OCI-LY7 (cell line): ENCODE data around the gene CHMP4B. TPM values are rescaled to one million over a fixed set of nuclear protein-coding genes. Genes with fewer than 3 reads are reported as not detected.

ENCODE experiments used
- BruUV-seq: library from RNA; stranded (reverse); fragments of 400-500 nt; replicated peaks from 2 replicates; lab custom pipeline; 2021; lab: Mats Ljungman, UMichigan
- CTCF ChIA-PET: fragments of 300-600 bp; sonication (Branson Sonifier 250); formaldehyde crosslinking; loops from one replicate; lab custom pipeline; 2022; ENCODE audit warnings: antibody characterized with exemption; ENCODE audit not compliant: unreplicated experiment; lab: Charles Lee
- POLR2A ChIA-PET: fragments of 300-600 bp; sonication (Branson Sonifier 250); formaldehyde crosslinking; loops from one replicate; lab custom pipeline; 2022; ENCODE audit warnings: antibody characterized with exemption; lab: Charles Lee
- DNase-seq: peaks from one replicate; pipeline ENCODE4 v3.0.0-alpha.2; 2015; ENCODE audit warnings: low spot score
- H2AFZ ChIP-seq: fragments of 200-600 bp; sonication (generic), shearing (Covaris generic); 2 replicates; pipeline ENCODE4 v1.6.1; 2014; ENCODE audit warnings: mild to moderate bottlenecking, antibody characterized with exemption, low read length, moderate library complexity
- H3K27ac ChIP-seq: fragments of 200-600 bp; sonication (generic); 2 replicates; pipeline ENCODE4 v1.5.1; 2014; ENCODE audit warnings: mixed run types, low read depth, mild to moderate bottlenecking, moderate library complexity, low read length, inconsistent platforms; ENCODE audit not compliant: poor library complexity, severe bottlenecking
- H3K36me3 ChIP-seq: fragments of 200-600 bp; sonication (generic); 2 replicates; pipeline ENCODE4 v1.6.1; 2014; ENCODE audit warnings: mild to moderate bottlenecking, antibody characterized with exemption, low read length, moderate library complexity, mixed read lengths; ENCODE audit not compliant: insufficient read depth
- H3K4me1 ChIP-seq: fragments of 200-600 bp; sonication (generic); 2 replicates; pipeline ENCODE4 v1.5.1; 2014; ENCODE audit warnings: mild to moderate bottlenecking, low read length; ENCODE audit not compliant: insufficient read depth, poor library complexity, severe bottlenecking
- H3K4me2 ChIP-seq: fragments of 200-600 bp; sonication (generic); 2 replicates; pipeline ENCODE4 v1.6.1; 2014; ENCODE audit warnings: mild to moderate bottlenecking, low read length
- H3K4me3 ChIP-seq: fragments of 200-600 bp; sonication (generic); 2 replicates; pipeline ENCODE4 v1.5.1; 2014; ENCODE audit warnings: mild to moderate bottlenecking, low read depth, low read length; ENCODE audit not compliant: poor library complexity, severe bottlenecking
- H3K79me2 ChIP-seq: fragments of 200-600 bp; sonication (generic); 2 replicates; pipeline ENCODE4 v1.6.1; 2016; ENCODE audit warnings: low read depth, mild to moderate bottlenecking, low read length, moderate library complexity, mixed read lengths; ENCODE audit not compliant: insufficient read depth
- H3K9me2 ChIP-seq: fragments of 200-600 bp; sonication (generic); 2 replicates; pipeline ENCODE4 v1.6.1; 2016; ENCODE audit warnings: mild to moderate bottlenecking, low read length, mixed read lengths; ENCODE audit not compliant: insufficient read depth
- H3K9me3 ChIP-seq: fragments of 200-600 bp; sonication (generic); 2 replicates; pipeline ENCODE4 v1.6.1; 2014; ENCODE audit warnings: mild to moderate bottlenecking, mixed run types, low read length, mixed read lengths
- H4K20me1 ChIP-seq: fragments of 200-600 bp; sonication (generic); 2 replicates; pipeline ENCODE4 v1.6.1; 2014; ENCODE audit warnings: mild to moderate bottlenecking, antibody characterized with exemption, low read length, moderate library complexity, mixed read lengths; ENCODE audit not compliant: insufficient read depth
- EZH2phosphoT487 ChIP-seq: fragments of 200-600 bp; sonication (generic); IDR thresholded peaks from 2 replicates; pipeline ENCODE4 v1.6.1; 2018; ENCODE audit warnings: low read depth, borderline replicate concordance, mild to moderate bottlenecking, mixed run types, antibody characterized with exemption, low read length, moderate library complexity, mixed read lengths
- intact Hi-C: fragments of 100-400 bp; cut with micrococcal nuclease; formaldehyde crosslinking; loops from one replicate; pipeline ENCODE4 v1.10.0; 2022; ENCODE audit not compliant: unreplicated experiment
- total RNA-seq, 2 experiments: library from RNA; depleted of rRNA in 1 of 2; stranded (reverse); fragments of >200 nt in 1 of 2; shearing (Covaris generic) in 1 of 2; gene quantifications; 2 replicates each; pipeline ENCODE4 v1.2.3, GENCODE V29; 2014 to 2022
- TF ChIP-seq, protein P1 (sequence below): fragments of 200-600 bp; sonication (generic); conservative IDR thresholded peaks from 2 replicates; pipeline ENCODE4 v1.5.1; 2014; ENCODE audit warnings: mild to moderate bottlenecking, antibody characterized with exemption, low read length, moderate library complexity, mixed read lengths

Gene CHMP4B
- total RNA-seq, 2 experiments from 2014 or later, result 32.4 to 84.2 TPM

GRCh38 chr20:33814238-33814712 lies 3.1 kb downstream of the CHMP4B start:
- Histone ChIP-seq H3K9me3 (no peaks in the 10 kb centered on the region), H2AFZ (no peak overlapping the region), H3K4me1 (peaks cover 40% of the 10 kb centered on the region), H3K79me2 (peaks cover 79% of the 10 kb centered on the region), H3K36me3 (peaks cover 41% of the 10 kb centered on the region), H3K4me2 (peak overlapping the region; percentile 27; the same call in 1 of the 2 replicates), H3K4me3 (no peak overlapping the region), H4K20me1 (peaks cover 18% of the 10 kb centered on the region; the same call in 1 of the 2 replicates), H3K9me2 (no peaks in the 10 kb centered on the region), H3K27ac (no peak overlapping the region)
- intact Hi-C loops, result loop anchor here (5.0 kb wide), 1 partner anchor 298 kb away; the partner anchor contains the start of gene EIF2S2
- BruUV-seq, result no TSS peak
- no peak for TF ChIP-seq EZH2phosphoT487
- TF ChIP-seq, protein P1, sequence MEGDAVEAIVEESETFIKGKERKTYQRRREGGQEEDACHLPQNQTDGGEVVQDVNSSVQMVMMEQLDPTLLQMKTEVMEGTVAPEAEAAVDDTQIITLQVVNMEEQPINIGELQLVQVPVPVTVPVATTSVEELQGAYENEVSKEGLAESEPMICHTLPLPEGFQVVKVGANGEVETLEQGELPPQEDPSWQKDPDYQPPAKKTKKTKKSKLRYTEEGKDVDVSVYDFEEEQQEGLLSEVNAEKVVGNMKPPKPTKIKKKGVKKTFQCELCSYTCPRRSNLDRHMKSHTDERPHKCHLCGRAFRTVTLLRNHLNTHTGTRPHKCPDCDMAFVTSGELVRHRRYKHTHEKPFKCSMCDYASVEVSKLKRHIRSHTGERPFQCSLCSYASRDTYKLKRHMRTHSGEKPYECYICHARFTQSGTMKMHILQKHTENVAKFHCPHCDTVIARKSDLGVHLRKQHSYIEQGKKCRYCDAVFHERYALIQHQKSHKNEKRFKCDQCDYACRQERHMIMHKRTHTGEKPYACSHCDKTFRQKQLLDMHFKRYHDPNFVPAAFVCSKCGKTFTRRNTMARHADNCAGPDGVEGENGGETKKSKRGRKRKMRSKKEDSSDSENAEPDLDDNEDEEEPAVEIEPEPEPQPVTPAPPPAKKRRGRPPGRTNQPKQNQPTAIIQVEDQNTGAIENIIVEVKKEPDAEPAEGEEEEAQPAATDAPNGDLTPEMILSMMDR, result no peak
- POLR2A ChIA-PET, result interaction anchor here (1.0 to 1.1 kb wide), 2 partner anchors 35 to 179 kb away, joined by 3 read pairs; partner anchors contain the start of gene RALY
- DNase-seq, result no peak
- CTCF ChIA-PET, result no interaction called here

DNA sequence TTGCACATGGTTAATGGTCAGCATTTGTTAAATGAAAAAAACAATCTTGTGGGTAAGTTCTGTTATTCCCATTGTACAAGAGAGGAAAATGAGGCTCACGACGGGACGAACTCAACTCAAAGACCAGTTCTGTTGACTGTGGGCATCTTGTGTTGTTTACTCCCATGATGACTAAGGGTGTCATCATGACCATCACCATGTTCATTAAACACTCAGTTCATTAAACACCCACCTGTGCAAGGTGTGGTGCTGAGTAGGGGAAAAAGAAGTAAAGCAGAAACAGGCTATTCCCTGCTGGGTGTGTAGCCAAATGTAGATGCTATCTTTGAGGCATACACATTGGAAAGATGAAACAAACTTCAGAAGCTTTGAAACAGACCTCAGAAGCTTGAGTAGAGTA lies 4.5 kb downstream of the CHMP4B start:
- no peaks in the 10 kb centered on the region for H3K9me2 ChIP-seq
- no peak overlapping the region for H3K27ac ChIP-seq
- H3K9me3 ChIP-seq, result no peaks in the 10 kb centered on the region
- CTCF ChIA-PET, result no interaction called here
- POLR2A ChIA-PET, result interaction anchor here (0.5 kb wide), 1 partner anchor 564 kb away, joined by 3 read pairs; no protein-coding TSS in a partner anchor
- BruUV-seq, result no TSS peak
- intact Hi-C loops, result no loop called here
- peaks cover 93% of the 10 kb centered on the region for H3K79me2 ChIP-seq
- peaks cover 54% of the 10 kb centered on the region for H3K4me1 ChIP-seq
- no peak overlapping the region for H3K4me3 ChIP-seq
- H3K36me3 ChIP-seq, result peaks cover 45% of the 10 kb centered on the region
- H3K4me2 ChIP-seq, result no peak overlapping the region
- no peak for DNase-seq
- H2AFZ ChIP-seq, result no peak overlapping the region
- H4K20me1 ChIP-seq, result peaks cover 27% of the 10 kb centered on the region; the same call in 1 of the 2 replicates
- TF ChIP-seq, protein P1, result no peak
- TF ChIP-seq EZH2phosphoT487, result no peak

- BruUV-seq, result no TSS peak
- H3K4me1 ChIP-seq, result peaks cover 57% of the 10 kb centered on the region
- no peak for DNase-seq
- peaks cover 45% of the 10 kb centered on the region for H3K36me3 ChIP-seq
- no peak overlapping the region for H3K4me2 ChIP-seq
- POLR2A ChIA-PET, result interaction anchor here (0.5 to 1.0 kb wide), 3 partner anchors 9 to 548 kb away, joined by 3 to 4 read pairs (median 3); no protein-coding TSS in a partner anchor
- H3K27ac ChIP-seq, result no peak overlapping the region
- no peak overlapping the region for H2AFZ ChIP-seq
- H4K20me1 ChIP-seq, result peaks cover 27% of the 10 kb centered on the region; the same call in 1 of the 2 replicates
- no peak overlapping the region for H3K4me3 ChIP-seq
- CTCF ChIA-PET, result no interaction called here
- TF ChIP-seq, protein P1, result no peak
- TF ChIP-seq EZH2phosphoT487, result no peak
- intact Hi-C loops, result no loop called here
- H3K79me2 ChIP-seq, result peaks cover 98% of the 10 kb centered on the region
- H3K9me3 ChIP-seq, result no peaks in the 10 kb centered on the region
- H3K9me2 ChIP-seq, result no peaks in the 10 kb centered on the region
These were observed 5.0 kb downstream of the CHMP4B start for GRCh38 chr20:33816191-33816590.
